Neural crest cell (in vitro differentiated cells): ENCODE measurements around the gene SYNE2. TPM values are rescaled to one million over a fixed set of nuclear protein-coding genes. Genes with fewer than 3 reads are reported as not detected.
"Not testable (repeated sequence)": the region's sequence is repeated elsewhere in the genome, so short reads cannot be mapped to it uniquely, and the experiment has no call there.

ENCODE experiments used
- DNase-seq: peaks from one replicate; pipeline ENCODE4 v3.0.0; 2021; ENCODE audit warnings: low read depth, mixed read lengths, low spot score
- H3K27ac Mint-ChIP-seq: one replicate; pipeline ENCODE4 v1.8.0; 2021; ENCODE audit warnings: mild to moderate bottlenecking, mixed read lengths; ENCODE audit not compliant: unreplicated experiment
- H3K27me3 Mint-ChIP-seq: 2 replicates; pipeline ENCODE4 v1.8.0; 2021; ENCODE audit warnings: low read depth, mild to moderate bottlenecking, mixed read lengths
- H3K36me3 Mint-ChIP-seq: 2 replicates; pipeline ENCODE4 v1.8.0; 2021; ENCODE audit warnings: low read depth, mild to moderate bottlenecking, mixed read lengths
- H3K4me1 Mint-ChIP-seq: 2 replicates; pipeline ENCODE4 v1.8.0; 2021; ENCODE audit warnings: mixed read lengths
- H3K4me3 Mint-ChIP-seq: one replicate; pipeline ENCODE4 v1.8.0; 2021; ENCODE audit warnings: mild to moderate bottlenecking, mixed read lengths
- H3K9me3 Mint-ChIP-seq: 2 replicates; pipeline ENCODE4 v1.8.0; 2021; ENCODE audit warnings: mixed read lengths
- CTCF ChIP-seq: fragments of 200-600 bp; sonication (generic); conservative IDR thresholded peaks from 2 replicates; pipeline ENCODE4 v1.5.0; 2021; ENCODE audit warnings: antibody characterized with exemption, mild to moderate bottlenecking
- total RNA-seq: library from RNA; stranded (reverse); gene quantifications from 2 replicates; pipeline ENCODE4 v1.2.1, GENCODE V29; 2021

SYNE2 gene
- total RNA-seq, 1 donor from 2014 or later, result 84.8 TPM

DNA sequence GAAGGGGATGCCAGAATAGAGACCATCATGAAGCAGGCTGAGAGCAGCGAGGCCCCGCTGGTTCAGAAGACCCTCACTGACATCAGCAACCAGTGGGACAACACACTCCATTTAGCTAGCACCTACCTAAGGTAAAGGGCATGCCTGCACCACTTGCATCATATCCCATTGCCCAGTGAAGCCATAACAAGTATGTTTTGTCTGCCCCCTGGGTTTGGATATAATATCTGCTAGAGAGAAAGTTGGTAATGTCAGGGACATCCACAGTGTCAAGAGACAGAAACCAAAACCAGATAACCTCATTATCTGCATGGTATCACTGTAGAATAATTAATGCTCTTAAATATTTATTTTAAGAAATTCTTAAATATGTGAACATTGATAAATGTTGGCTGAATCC is 173.8 kb downstream of the SYNE2 start:
- H3K4me1 Mint-ChIP-seq, result peaks cover 9% of the 10 kb centered on the region
- H3K27me3 Mint-ChIP-seq, result no peaks in the 10 kb centered on the region
- DNase-seq, result no peak
- H3K9me3 Mint-ChIP-seq, result no peaks in the 10 kb centered on the region
- no peak overlapping the region for H3K4me3 Mint-ChIP-seq
- H3K36me3 Mint-ChIP-seq, result peaks cover 31% of the 10 kb centered on the region
- H3K27ac Mint-ChIP-seq, result no peak overlapping the region
- TF ChIP-seq CTCF, result no peak

- Mint-ChIP-seq H3K9me3 (peaks cover 10% of the 10 kb centered on the region), H3K4me1 (peaks cover 15% of the 10 kb centered on the region), H3K27me3 (no peaks in the 10 kb centered on the region), H3K27ac (no peak overlapping the region), H3K36me3 (peaks cover 31% of the 10 kb centered on the region), H3K4me3 (no peak overlapping the region)
- no peak for TF ChIP-seq CTCF
- no peak for DNase-seq
These were observed 182.3 kb downstream of the SYNE2 start for GRCh38 chr14:64035143-64035542.

DNA sequence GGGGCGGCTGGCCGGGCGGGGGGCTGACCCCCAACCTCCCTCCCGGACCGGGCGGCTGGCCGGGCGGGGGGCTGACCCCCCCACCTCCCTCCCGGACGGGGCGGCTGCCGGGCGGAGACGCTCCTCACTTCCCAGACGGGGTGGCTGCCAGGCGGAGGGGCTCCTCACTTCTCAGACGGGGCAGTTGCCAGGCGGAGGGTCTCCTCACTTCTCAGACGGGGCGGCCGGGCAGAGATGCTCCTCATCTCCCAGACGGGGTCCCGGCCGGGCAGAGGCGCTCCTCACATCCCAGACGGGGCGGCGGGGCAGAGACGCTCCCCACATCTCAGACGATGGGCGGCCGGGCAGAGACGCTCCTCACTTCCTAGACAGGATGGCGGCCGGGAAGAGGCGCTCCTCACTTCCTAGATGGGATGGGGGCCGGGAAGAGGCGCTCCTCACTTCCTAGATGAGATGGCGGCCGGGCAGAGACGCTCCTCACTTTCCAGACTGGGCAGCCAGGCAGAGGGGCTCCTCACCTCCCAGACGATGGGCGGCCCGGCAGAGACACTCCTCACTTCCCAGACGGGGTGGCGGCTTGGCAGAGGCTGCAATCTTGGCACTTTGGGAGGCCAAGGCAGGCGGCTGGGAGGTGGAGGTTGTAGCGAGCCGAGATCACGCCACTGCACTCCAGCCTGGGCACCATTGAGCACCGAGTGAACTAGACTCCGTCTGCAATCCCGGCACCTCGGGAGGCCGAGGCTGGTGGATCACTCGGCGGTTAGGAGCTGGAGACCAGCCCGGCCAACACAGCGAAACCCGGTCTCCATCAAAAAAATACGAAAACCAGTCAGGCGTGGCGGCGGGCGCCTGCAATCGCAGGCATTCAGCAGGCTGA is 185.3 kb downstream of the SYNE2 start:
- H3K27ac Mint-ChIP-seq, result peak overlapping the region; percentile 67
- not testable (repeated sequence) for H3K27me3 Mint-ChIP-seq, H3K4me3 Mint-ChIP-seq, DNase-seq
- peaks cover 19% of the 10 kb centered on the region for H3K4me1 Mint-ChIP-seq
- peaks cover 54% of the 10 kb centered on the region for H3K36me3 Mint-ChIP-seq
- peaks cover 18% of the 10 kb centered on the region for H3K9me3 Mint-ChIP-seq

DNA sequence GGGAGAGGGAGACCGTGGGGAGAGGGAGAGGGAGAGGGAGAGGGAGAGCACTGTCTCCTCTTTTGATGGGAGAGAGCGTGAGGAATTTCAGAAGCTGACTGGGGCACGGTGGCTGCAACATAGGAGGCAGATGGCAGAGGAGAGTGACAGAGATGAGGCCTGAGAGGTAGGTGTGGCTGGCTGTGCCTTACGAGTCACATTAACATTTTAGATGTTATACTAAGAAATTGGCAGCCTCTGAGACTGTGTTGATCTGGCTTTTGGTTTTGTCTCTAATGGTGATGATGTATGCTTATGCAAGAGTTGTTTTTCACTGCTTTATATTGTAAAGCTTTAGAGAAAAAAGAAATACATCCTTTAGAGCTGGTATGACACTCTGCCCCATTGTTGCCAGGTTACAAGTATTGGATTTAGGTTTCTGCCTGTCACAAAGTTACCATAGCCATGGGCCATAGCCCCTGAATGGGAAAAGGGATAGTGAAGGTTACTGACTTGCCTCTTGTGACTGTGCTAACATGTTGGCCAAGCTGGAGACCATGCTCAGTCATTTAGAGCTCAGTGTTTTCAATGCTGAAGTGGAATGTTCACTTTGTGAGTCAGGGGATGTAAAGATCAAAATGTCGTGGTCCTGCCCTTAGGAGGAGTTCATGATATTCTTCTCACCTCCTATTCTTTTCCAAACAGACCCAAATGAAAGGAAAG is 186.2 kb downstream of the SYNE2 start:
- peaks cover 20% of the 10 kb centered on the region for H3K4me1 Mint-ChIP-seq
- H3K27ac Mint-ChIP-seq, result peak overlapping the region; percentile 67
- peaks cover 57% of the 10 kb centered on the region for H3K36me3 Mint-ChIP-seq
- no peak overlapping the region for H3K4me3 Mint-ChIP-seq
- H3K9me3 Mint-ChIP-seq, result peaks cover 19% of the 10 kb centered on the region
- no peak for TF ChIP-seq CTCF
- DNase-seq, result no peak
- no peaks in the 10 kb centered on the region for H3K27me3 Mint-ChIP-seq

DNA sequence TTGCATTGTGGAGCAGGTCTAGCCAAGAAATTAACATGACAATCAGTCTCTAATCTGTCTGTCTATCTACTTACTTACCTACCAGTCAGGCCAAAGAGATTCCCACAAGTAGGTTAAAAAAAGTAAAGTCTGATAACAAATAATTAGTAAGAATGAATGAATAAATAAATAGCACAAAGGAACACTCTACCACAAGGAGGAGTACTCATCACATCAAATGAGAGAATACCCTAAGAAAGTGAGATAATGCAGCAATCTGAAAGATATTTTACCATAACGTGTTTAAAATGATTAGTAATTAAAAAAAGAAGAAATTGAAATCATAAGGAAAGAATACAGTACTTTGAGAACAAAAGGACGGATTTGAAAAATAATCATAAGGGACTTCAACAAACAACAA is 187.2 kb downstream of the SYNE2 start:
- TF ChIP-seq CTCF, result peak; percentile 38
- Mint-ChIP-seq H3K4me1 (peaks cover 13% of the 10 kb centered on the region), H3K27me3 (no peaks in the 10 kb centered on the region), H3K4me3 (no peak overlapping the region), H3K27ac (no peak overlapping the region), H3K36me3 (peaks cover 63% of the 10 kb centered on the region), H3K9me3 (peaks cover 19% of the 10 kb centered on the region)
- no peak for DNase-seq

DNA sequence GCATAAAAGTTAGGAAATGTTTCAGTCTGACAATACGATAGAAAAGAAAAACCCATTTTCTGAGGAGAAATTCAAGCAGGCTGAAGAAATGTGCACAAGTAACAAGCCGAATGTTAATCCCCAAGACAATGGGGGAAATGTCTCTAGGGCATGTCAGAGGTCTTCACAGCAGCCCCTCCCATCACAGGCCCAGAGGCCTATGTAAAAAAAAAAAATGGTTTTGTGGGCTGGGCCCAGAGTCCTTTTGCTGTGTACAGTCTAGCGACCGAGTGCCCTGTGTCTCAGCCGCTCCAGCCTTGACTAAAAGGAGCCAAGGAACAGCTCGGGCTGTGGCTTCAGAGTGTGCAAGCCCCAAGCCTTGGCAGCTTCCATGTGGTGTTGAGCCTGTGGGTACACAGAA is 190.5 kb downstream of the SYNE2 start:
- Mint-ChIP-seq H3K36me3 (peaks cover 59% of the 10 kb centered on the region), H3K9me3 (peaks cover 15% of the 10 kb centered on the region)
- H3K4me1 Mint-ChIP-seq, H3K4me3 Mint-ChIP-seq, H3K27ac Mint-ChIP-seq, H3K27me3 Mint-ChIP-seq, DNase-seq: not testable (repeated sequence)
